WTC11 (cell line): ENCODE data around the gene SPRED2. TPM values are rescaled to one million over a fixed set of nuclear protein-coding genes. Genes with fewer than 3 reads are reported as not detected.

Experiments
- ATAC-seq: fragments of 200-7000 bp; cut with Tn5 transposase; 2 replicates; pipeline ENCODE4 v1.10.0; 2021; ENCODE audit warnings: mild to moderate bottlenecking, moderate library complexity
- CTCF ChIA-PET: fragments of 300-600 bp; sonication (Branson Sonifier 250); formaldehyde crosslinking; loops from one replicate; lab custom pipeline; 2021; ENCODE audit warnings: antibody characterized with exemption; lab: Charles Lee
- POLR2A ChIA-PET: fragments of 350-600 bp; sonication (Branson Sonifier 250); formaldehyde crosslinking; loops from one replicate; lab custom pipeline; 2021; ENCODE audit warnings: antibody characterized with exemption; lab: Charles Lee
- DNase-seq: peaks from one replicate; pipeline ENCODE4 v3.0.0; 2021; ENCODE audit warnings: low spot score
- H3K27ac Mint-ChIP-seq: 2 replicates; pipeline ENCODE4 v1.8.0; 2021; ENCODE audit warnings: mixed read lengths
- H3K27me3 Mint-ChIP-seq: 2 replicates; pipeline ENCODE4 v1.8.0; 2021; ENCODE audit warnings: low read depth, mild to moderate bottlenecking, moderate library complexity, mixed read lengths
- H3K36me3 Mint-ChIP-seq: 2 replicates; pipeline ENCODE4 v1.8.0; 2021; ENCODE audit warnings: mixed read lengths
- H3K4me1 Mint-ChIP-seq: 2 replicates; pipeline ENCODE4 v1.8.0; 2022; ENCODE audit warnings: mixed read lengths
- H3K4me3 Mint-ChIP-seq: 2 replicates; pipeline ENCODE4 v1.8.0; 2021; ENCODE audit warnings: mild to moderate bottlenecking, moderate library complexity, mixed read lengths
- H3K9me3 Mint-ChIP-seq: 2 replicates; pipeline ENCODE4 v1.8.0; 2021; ENCODE audit warnings: mixed read lengths
- ATF1 ChIP-seq: sonication (generic); formaldehyde crosslinking; IDR thresholded peaks from 2 replicates; pipeline ENCODE4 v1.8.1; 2023; ENCODE audit warnings: mild to moderate bottlenecking, moderate library complexity, missing genetic modification reagents
- ELF4 ChIP-seq: sonication (generic); formaldehyde crosslinking; IDR thresholded peaks from 2 replicates; pipeline ENCODE4 v1.8.1; 2022; ENCODE audit warnings: low read depth, mild to moderate bottlenecking, moderate library complexity, missing genetic modification reagents
- FOXJ3 ChIP-seq: sonication (generic); formaldehyde crosslinking; IDR thresholded peaks from 2 replicates; pipeline ENCODE4 v1.9.0; 2021; ENCODE audit warnings: missing genetic modification reagents, mild to moderate bottlenecking, borderline replicate concordance
- JUN ChIP-seq: sonication (generic); formaldehyde crosslinking; IDR thresholded peaks from 2 replicates; pipeline ENCODE4 v1.8.0; 2023; ENCODE audit warnings: mild to moderate bottlenecking, missing genetic modification reagents
- NR2C2 ChIP-seq: sonication (generic); formaldehyde crosslinking; IDR thresholded peaks from 2 replicates; pipeline ENCODE4 v1.8.0; 2022; ENCODE audit warnings: mild to moderate bottlenecking, missing genetic modification reagents
- NR3C1 ChIP-seq: sonication (generic); formaldehyde crosslinking; conservative IDR thresholded peaks from 2 replicates; pipeline ENCODE4 v1.8.1; 2023; ENCODE audit warnings: low read depth, mild to moderate bottlenecking, missing genetic modification reagents
- OVOL2 ChIP-seq: fragments of 250-450 bp; sonication (Bioruptor Pico); IDR thresholded peaks from 2 replicates; pipeline ENCODE4 v1.9.0; 2021; ENCODE audit warnings: mild to moderate bottlenecking, borderline replicate concordance
- PRRX2 ChIP-seq: fragments of 250-450 bp; sonication (Bioruptor Pico); IDR thresholded peaks from 2 replicates; pipeline ENCODE4 v1.8.0; 2021; ENCODE audit warnings: mild to moderate bottlenecking
- RELA ChIP-seq: sonication (generic); formaldehyde crosslinking; IDR thresholded peaks from 2 replicates; pipeline ENCODE4 v1.8.1; 2022; ENCODE audit warnings: missing genetic modification reagents, mild to moderate bottlenecking, borderline replicate concordance
- TEAD1 ChIP-seq: sonication (generic); formaldehyde crosslinking; IDR thresholded peaks from 2 replicates; pipeline ENCODE4 v1.8.0; 2022; ENCODE audit warnings: mild to moderate bottlenecking, missing genetic modification reagents
- total RNA-seq: library from RNA; stranded (reverse); gene quantifications from 3 replicates; pipeline ENCODE4 v1.2.3, GENCODE V29; 2021
- TF ChIP-seq, protein P1 (sequence below): fragments of 250-450 bp; sonication (Bioruptor Pico); IDR thresholded peaks from 2 replicates; pipeline ENCODE4 v1.9.0; 2021; ENCODE audit warnings: mild to moderate bottlenecking, borderline replicate concordance
- TF ChIP-seq, protein P2 (sequence below): sonication (generic); formaldehyde crosslinking; IDR thresholded peaks from 2 replicates; pipeline ENCODE4 v1.8.1; 2022; ENCODE audit warnings: mild to moderate bottlenecking, missing genetic modification reagents, moderate library complexity, borderline replicate concordance
- TF ChIP-seq, protein P3 (sequence below): sonication (generic); formaldehyde crosslinking; IDR thresholded peaks from 2 replicates; pipeline ENCODE4 v1.8.0; 2023; ENCODE audit warnings: mild to moderate bottlenecking, missing genetic modification reagents
- TF ChIP-seq, protein P4 (sequence below): sonication (generic); formaldehyde crosslinking; IDR thresholded peaks from 2 replicates; pipeline ENCODE4 v1.8.0; 2023; ENCODE audit warnings: missing genetic modification reagents, mild to moderate bottlenecking, borderline replicate concordance
- TF ChIP-seq, protein P5 (sequence below): sonication (generic); formaldehyde crosslinking; IDR thresholded peaks from 2 replicates; pipeline ENCODE4 v1.8.1; 2023; ENCODE audit warnings: mild to moderate bottlenecking, missing genetic modification reagents, moderate library complexity
- TF ChIP-seq, protein P6 (sequence below): sonication (generic); formaldehyde crosslinking; IDR thresholded peaks from 2 replicates; pipeline ENCODE4 v1.8.1; 2023; ENCODE audit warnings: mild to moderate bottlenecking, missing genetic modification reagents
- TF ChIP-seq, protein P7 (sequence below): sonication (generic); formaldehyde crosslinking; IDR thresholded peaks from 2 replicates; pipeline ENCODE4 v1.8.0; 2022; ENCODE audit warnings: missing genetic modification reagents

Gene SPRED2
- total RNA-seq, 1 experiment from 2014 or later, result 34.1 TPM

DNA sequence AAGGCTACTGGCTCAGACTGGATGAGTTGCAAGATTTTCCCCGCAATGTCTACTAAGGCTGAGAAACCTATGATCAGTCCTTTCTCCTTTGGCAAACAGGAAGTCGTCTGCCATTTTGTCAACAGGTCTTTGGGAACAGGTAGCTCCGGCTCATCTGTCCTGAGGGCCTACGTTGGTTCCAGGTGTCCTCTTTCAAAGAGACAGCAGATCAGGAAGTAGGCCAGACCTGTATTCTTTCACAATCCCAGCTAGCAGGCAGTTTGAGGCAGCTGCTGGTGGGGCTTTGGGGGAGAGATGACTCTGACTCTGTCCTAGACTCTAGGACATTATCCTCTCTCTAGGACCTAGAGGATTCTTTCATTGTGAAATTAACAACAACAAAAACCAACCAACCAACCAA, 106.1 kb downstream of the SPRED2 start (continued):
- TF ChIP-seq, protein P1, sequence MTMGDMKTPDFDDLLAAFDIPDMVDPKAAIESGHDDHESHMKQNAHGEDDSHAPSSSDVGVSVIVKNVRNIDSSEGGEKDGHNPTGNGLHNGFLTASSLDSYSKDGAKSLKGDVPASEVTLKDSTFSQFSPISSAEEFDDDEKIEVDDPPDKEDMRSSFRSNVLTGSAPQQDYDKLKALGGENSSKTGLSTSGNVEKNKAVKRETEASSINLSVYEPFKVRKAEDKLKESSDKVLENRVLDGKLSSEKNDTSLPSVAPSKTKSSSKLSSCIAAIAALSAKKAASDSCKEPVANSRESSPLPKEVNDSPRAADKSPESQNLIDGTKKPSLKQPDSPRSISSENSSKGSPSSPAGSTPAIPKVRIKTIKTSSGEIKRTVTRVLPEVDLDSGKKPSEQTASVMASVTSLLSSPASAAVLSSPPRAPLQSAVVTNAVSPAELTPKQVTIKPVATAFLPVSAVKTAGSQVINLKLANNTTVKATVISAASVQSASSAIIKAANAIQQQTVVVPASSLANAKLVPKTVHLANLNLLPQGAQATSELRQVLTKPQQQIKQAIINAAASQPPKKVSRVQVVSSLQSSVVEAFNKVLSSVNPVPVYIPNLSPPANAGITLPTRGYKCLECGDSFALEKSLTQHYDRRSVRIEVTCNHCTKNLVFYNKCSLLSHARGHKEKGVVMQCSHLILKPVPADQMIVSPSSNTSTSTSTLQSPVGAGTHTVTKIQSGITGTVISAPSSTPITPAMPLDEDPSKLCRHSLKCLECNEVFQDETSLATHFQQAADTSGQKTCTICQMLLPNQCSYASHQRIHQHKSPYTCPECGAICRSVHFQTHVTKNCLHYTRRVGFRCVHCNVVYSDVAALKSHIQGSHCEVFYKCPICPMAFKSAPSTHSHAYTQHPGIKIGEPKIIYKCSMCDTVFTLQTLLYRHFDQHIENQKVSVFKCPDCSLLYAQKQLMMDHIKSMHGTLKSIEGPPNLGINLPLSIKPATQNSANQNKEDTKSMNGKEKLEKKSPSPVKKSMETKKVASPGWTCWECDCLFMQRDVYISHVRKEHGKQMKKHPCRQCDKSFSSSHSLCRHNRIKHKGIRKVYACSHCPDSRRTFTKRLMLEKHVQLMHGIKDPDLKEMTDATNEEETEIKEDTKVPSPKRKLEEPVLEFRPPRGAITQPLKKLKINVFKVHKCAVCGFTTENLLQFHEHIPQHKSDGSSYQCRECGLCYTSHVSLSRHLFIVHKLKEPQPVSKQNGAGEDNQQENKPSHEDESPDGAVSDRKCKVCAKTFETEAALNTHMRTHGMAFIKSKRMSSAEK (CRISPR knock-in tag), result no peak
- TF ChIP-seq RELA (no peak), ATF1 (CRISPR knock-in tag) (no peak), NR2C2 (CRISPR knock-in tag) (no peak)
- TF ChIP-seq, protein P2, sequence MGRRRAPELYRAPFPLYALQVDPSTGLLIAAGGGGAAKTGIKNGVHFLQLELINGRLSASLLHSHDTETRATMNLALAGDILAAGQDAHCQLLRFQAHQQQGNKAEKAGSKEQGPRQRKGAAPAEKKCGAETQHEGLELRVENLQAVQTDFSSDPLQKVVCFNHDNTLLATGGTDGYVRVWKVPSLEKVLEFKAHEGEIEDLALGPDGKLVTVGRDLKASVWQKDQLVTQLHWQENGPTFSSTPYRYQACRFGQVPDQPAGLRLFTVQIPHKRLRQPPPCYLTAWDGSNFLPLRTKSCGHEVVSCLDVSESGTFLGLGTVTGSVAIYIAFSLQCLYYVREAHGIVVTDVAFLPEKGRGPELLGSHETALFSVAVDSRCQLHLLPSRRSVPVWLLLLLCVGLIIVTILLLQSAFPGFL (CRISPR knock-in tag), result no peak
- TF ChIP-seq, protein P3, sequence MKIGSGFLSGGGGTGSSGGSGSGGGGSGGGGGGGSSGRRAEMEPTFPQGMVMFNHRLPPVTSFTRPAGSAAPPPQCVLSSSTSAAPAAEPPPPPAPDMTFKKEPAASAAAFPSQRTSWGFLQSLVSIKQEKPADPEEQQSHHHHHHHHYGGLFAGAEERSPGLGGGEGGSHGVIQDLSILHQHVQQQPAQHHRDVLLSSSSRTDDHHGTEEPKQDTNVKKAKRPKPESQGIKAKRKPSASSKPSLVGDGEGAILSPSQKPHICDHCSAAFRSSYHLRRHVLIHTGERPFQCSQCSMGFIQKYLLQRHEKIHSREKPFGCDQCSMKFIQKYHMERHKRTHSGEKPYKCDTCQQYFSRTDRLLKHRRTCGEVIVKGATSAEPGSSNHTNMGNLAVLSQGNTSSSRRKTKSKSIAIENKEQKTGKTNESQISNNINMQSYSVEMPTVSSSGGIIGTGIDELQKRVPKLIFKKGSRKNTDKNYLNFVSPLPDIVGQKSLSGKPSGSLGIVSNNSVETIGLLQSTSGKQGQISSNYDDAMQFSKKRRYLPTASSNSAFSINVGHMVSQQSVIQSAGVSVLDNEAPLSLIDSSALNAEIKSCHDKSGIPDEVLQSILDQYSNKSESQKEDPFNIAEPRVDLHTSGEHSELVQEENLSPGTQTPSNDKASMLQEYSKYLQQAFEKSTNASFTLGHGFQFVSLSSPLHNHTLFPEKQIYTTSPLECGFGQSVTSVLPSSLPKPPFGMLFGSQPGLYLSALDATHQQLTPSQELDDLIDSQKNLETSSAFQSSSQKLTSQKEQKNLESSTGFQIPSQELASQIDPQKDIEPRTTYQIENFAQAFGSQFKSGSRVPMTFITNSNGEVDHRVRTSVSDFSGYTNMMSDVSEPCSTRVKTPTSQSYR (CRISPR knock-in tag), result no peak
- TF ChIP-seq, all 79 proteins: peak for 0

DNA sequence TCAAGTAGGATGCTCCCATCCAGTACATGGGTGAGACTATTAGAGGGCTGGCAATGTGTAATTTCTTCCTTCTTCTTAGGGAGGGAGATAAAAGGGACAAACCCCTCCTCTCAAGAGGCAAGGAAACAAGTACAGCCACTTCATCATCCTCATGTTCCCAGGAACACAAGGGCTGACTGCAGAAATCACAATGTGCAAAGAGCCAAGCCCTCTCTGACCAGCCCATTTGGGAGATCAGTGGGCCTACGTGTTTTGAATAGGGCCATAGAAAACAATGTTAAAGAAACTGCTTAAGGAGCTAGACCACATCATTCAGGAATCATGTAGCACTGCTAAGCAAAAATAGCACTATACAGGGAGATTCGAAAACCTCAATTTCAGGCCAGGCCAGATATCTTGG, 107.3 kb downstream of the SPRED2 start:
- ChIA-PET CTCF (interaction anchor here (0.6 to 0.7 kb wide), 2 partner anchors 152 to 188 kb away, joined by 3 to 4 read pairs; no protein-coding TSS in a partner anchor), POLR2A (no interaction called here)
- Mint-ChIP-seq H3K4me1 (0 out of 2 replicates have a peak, but pooled peaks cover 3% of the 10 kb centered on the region), H3K4me3 (no peak overlapping the region), H3K27me3 (no peaks in the 10 kb centered on the region), H3K27ac (no peak overlapping the region), H3K36me3 (peaks cover 4% of the 10 kb centered on the region), H3K9me3 (no peaks in the 10 kb centered on the region)
- no peak for TF ChIP-seq FOXJ3
- TF ChIP-seq, protein P4, sequence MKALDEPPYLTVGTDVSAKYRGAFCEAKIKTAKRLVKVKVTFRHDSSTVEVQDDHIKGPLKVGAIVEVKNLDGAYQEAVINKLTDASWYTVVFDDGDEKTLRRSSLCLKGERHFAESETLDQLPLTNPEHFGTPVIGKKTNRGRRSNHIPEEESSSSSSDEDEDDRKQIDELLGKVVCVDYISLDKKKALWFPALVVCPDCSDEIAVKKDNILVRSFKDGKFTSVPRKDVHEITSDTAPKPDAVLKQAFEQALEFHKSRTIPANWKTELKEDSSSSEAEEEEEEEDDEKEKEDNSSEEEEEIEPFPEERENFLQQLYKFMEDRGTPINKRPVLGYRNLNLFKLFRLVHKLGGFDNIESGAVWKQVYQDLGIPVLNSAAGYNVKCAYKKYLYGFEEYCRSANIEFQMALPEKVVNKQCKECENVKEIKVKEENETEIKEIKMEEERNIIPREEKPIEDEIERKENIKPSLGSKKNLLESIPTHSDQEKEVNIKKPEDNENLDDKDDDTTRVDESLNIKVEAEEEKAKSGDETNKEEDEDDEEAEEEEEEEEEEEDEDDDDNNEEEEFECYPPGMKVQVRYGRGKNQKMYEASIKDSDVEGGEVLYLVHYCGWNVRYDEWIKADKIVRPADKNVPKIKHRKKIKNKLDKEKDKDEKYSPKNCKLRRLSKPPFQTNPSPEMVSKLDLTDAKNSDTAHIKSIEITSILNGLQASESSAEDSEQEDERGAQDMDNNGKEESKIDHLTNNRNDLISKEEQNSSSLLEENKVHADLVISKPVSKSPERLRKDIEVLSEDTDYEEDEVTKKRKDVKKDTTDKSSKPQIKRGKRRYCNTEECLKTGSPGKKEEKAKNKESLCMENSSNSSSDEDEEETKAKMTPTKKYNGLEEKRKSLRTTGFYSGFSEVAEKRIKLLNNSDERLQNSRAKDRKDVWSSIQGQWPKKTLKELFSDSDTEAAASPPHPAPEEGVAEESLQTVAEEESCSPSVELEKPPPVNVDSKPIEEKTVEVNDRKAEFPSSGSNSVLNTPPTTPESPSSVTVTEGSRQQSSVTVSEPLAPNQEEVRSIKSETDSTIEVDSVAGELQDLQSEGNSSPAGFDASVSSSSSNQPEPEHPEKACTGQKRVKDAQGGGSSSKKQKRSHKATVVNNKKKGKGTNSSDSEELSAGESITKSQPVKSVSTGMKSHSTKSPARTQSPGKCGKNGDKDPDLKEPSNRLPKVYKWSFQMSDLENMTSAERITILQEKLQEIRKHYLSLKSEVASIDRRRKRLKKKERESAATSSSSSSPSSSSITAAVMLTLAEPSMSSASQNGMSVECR (CRISPR knock-in tag), result no peak
- TF ChIP-seq NR3C1, result no peak
- no peak for TF ChIP-seq TEAD1 (CRISPR knock-in tag)
- TF ChIP-seq PRRX2, result no peak
- no peak for TF ChIP-seq JUN (CRISPR knock-in tag)
- no peak for TF ChIP-seq ELF4 (CRISPR knock-in tag)
- TF ChIP-seq, protein P5, sequence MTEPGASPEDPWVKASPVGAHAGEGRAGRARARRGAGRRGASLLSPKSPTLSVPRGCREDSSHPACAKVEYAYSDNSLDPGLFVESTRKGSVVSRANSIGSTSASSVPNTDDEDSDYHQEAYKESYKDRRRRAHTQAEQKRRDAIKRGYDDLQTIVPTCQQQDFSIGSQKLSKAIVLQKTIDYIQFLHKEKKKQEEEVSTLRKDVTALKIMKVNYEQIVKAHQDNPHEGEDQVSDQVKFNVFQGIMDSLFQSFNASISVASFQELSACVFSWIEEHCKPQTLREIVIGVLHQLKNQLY (CRISPR knock-in tag), result no peak
- TF ChIP-seq, protein P6, sequence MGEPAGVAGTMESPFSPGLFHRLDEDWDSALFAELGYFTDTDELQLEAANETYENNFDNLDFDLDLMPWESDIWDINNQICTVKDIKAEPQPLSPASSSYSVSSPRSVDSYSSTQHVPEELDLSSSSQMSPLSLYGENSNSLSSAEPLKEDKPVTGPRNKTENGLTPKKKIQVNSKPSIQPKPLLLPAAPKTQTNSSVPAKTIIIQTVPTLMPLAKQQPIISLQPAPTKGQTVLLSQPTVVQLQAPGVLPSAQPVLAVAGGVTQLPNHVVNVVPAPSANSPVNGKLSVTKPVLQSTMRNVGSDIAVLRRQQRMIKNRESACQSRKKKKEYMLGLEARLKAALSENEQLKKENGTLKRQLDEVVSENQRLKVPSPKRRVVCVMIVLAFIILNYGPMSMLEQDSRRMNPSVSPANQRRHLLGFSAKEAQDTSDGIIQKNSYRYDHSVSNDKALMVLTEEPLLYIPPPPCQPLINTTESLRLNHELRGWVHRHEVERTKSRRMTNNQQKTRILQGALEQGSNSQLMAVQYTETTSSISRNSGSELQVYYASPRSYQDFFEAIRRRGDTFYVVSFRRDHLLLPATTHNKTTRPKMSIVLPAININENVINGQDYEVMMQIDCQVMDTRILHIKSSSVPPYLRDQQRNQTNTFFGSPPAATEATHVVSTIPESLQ (CRISPR knock-in tag), result no peak
- TF ChIP-seq OVOL2 (CRISPR knock-in tag), result no peak
- TF ChIP-seq, protein P7, sequence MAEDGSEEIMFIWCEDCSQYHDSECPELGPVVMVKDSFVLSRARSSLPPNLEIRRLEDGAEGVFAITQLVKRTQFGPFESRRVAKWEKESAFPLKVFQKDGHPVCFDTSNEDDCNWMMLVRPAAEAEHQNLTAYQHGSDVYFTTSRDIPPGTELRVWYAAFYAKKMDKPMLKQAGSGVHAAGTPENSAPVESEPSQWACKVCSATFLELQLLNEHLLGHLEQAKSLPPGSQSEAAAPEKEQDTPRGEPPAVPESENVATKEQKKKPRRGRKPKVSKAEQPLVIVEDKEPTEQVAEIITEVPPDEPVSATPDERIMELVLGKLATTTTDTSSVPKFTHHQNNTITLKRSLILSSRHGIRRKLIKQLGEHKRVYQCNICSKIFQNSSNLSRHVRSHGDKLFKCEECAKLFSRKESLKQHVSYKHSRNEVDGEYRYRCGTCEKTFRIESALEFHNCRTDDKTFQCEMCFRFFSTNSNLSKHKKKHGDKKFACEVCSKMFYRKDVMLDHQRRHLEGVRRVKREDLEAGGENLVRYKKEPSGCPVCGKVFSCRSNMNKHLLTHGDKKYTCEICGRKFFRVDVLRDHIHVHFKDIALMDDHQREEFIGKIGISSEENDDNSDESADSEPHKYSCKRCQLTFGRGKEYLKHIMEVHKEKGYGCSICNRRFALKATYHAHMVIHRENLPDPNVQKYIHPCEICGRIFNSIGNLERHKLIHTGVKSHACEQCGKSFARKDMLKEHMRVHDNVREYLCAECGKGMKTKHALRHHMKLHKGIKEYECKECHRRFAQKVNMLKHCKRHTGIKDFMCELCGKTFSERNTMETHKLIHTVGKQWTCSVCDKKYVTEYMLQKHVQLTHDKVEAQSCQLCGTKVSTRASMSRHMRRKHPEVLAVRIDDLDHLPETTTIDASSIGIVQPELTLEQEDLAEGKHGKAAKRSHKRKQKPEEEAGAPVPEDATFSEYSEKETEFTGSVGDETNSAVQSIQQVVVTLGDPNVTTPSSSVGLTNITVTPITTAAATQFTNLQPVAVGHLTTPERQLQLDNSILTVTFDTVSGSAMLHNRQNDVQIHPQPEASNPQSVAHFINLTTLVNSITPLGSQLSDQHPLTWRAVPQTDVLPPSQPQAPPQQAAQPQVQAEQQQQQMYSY (CRISPR knock-in tag), result no peak
- no peak for DNase-seq
- no peak for ATAC-seq
